ENCODE data around the gene TMOD3.
A peak's percentile ranks its signal among the peaks of the same experiment; 100 is the strongest.

- TF ChIP-seq CTCF (conservative IDR thresholded peaks at IDR 0.05; ENCODE audit: low read length) (peak; percentile 64), EZH2phosphoT487 (IDR thresholded peaks at IDR 0.05; ENCODE audit: borderline replicate concordance) (no peak)
These were observed 28.0 kb upstream of the TMOD3 start for GRCh38 chr15:51801391-51801835.

All from Loucy (cell line).